ENCODE measurements around the gene ZNF32. TPM values are rescaled to one million over a fixed set of nuclear protein-coding genes. Genes with fewer than 3 reads are reported as not detected.
A peak's percentile ranks its signal among the peaks of the same experiment; 100 is the strongest.

Gene ZNF32
- total RNA-seq, 6 experiments from 2014 or later = 10.9 to 20.4 (median 15.3) TPM

DNA sequence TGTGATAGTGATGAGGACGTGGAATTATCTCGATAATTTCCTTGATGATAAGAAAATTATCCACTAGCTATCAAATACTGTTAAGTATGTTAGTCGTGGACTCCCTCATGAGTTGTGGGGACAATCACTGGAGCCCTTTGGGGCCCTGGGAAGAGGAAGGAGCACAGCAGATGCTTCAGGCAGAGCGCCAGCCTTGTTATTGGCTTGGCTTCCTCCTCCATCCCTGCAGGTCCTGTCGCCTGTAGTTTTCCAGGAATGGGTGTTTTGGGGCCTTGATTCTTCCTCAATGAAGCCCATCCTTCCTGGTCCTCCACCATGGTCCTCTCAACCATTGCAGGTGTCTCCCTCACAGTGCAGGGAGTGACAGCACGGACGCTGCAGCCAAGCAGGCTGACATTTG, 32.5 kb upstream of the ZNF32 start:
- Histone ChIP-seq H3K4me1 (peaks cover 0 to 17% (median 0%) of the 10 kb centered on the region in 4 donors), H3K27me3 (no peaks in the 10 kb centered on the region), H3K27ac (no peak overlapping the region), H3K4me3 (no peak overlapping the region), H3K9me3 (no peaks in the 10 kb centered on the region), H3K36me3 (no peaks in the 10 kb centered on the region)
- intact Hi-C loops (cut with DNase I) = loop anchor here in 1 of 2 donors (10.0 kb wide), 1 partner anchor 364 kb away; no protein-coding TSS in a partner anchor
- no peak for DNase-seq
- ATAC-seq = no peak
- WGBS (ENCODE audit: insufficient coverage, low coverage, low lambda C conversion rate, missing lambda C conversion rate) = 35% methylated on average over 5 of the region's 7 CpGs
- TF ChIP-seq, protein P1, sequence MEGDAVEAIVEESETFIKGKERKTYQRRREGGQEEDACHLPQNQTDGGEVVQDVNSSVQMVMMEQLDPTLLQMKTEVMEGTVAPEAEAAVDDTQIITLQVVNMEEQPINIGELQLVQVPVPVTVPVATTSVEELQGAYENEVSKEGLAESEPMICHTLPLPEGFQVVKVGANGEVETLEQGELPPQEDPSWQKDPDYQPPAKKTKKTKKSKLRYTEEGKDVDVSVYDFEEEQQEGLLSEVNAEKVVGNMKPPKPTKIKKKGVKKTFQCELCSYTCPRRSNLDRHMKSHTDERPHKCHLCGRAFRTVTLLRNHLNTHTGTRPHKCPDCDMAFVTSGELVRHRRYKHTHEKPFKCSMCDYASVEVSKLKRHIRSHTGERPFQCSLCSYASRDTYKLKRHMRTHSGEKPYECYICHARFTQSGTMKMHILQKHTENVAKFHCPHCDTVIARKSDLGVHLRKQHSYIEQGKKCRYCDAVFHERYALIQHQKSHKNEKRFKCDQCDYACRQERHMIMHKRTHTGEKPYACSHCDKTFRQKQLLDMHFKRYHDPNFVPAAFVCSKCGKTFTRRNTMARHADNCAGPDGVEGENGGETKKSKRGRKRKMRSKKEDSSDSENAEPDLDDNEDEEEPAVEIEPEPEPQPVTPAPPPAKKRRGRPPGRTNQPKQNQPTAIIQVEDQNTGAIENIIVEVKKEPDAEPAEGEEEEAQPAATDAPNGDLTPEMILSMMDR (IDR thresholded peaks at IDR 0.05) = no peak
- no peak for TF ChIP-seq POLR2A (IDR thresholded peaks at IDR 0.05)

DNA sequence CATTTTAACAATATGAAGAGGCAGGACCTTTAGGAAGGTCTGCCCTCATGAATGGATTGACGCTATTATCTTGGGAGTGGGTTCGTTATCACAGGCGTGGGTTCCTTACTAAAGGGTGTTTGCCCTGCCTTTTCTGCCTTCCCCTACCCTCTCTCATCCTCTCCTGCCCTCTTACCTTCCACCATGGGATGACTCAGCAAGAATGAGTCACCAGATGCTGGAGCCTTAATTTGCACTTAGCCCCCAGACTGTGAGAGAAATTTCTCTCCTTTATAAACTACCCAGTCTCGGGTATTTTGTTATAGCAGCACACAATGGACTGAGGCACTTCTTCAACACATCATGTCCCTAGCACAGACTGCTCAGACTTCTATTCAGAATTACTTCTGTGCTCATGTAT, 31.4 kb upstream of the ZNF32 start:
- WGBS (ENCODE audit: insufficient coverage, low coverage, low lambda C conversion rate, missing lambda C conversion rate) = 42% methylated on average over 2 of the region's 4 CpGs
- Histone ChIP-seq H3K27ac (no peak overlapping the region), H3K36me3 (no peaks in the 10 kb centered on the region), H3K9me3 (no peaks in the 10 kb centered on the region), H3K4me1 (peaks cover 0 to 5% (median 0%) of the 10 kb centered on the region in 4 donors), H3K27me3 (no peaks in the 10 kb centered on the region), H3K4me3 (no peak overlapping the region)
- no peak for DNase-seq
- peak in 1 of 4 donors; percentile 57 for ATAC-seq
- intact Hi-C loops (cut with DNase I) = loop anchor here in 1 of 2 donors (10.0 kb wide), 1 partner anchor 365 kb away; no protein-coding TSS in a partner anchor
- no peak for TF ChIP-seq POLR2A (IDR thresholded peaks at IDR 0.05)
- TF ChIP-seq, protein P1 (IDR thresholded peaks at IDR 0.05) = no peak

DNA sequence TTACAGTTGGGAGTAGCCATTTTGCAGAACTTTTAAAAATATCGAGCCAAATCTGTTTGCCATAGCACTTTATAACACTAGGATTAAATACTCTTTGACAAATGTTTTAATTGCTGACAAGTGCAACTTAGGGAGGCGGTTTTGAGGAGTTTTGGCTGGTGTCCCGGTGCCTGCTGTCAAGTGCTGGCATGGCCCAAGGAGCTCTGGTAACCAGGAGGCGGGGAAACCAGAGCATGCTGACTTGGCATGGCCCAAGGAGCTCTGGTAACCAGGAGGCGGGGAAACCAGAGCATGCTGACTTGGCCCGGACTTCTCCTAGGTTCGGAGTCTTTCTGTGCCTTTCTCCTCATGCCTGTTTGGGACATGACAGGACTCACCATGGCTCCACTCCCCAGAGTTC, 30.8 kb upstream of the ZNF32 start:
- H3K27ac ChIP-seq = no peak overlapping the region

DNA sequence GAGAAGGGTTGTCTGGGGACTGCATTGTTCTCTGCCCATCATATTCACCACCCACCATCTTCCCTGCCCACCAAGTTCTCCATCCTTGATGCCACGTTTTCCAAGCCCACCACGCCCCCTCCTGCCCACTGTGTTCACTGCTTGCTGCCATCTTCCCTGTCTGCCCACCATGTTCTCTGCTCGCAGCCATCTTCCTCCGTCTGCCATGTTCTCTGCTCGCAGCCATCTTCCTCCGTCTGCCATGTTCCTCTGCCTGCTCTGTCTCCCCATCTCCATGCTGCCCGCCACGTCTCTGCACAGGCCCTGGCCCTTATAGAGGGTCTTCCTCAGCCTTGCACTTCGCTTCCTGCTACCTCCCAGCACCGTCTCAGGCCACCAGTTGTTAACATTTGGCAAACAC, 30.0 kb upstream of the ZNF32 start:
- H3K9me3 ChIP-seq = no peaks in the 10 kb centered on the region
- H3K36me3 ChIP-seq = no peaks in the 10 kb centered on the region
- 82% methylated on average over 10 of the region's 10 CpGs for WGBS (ENCODE audit: insufficient coverage, low coverage, low lambda C conversion rate, missing lambda C conversion rate)
- no peaks in the 10 kb centered on the region for H3K27me3 ChIP-seq
- no peak overlapping the region for H3K27ac ChIP-seq
- DNase-seq = no peak
- TF ChIP-seq, protein P1 (IDR thresholded peaks at IDR 0.05) = no peak
- TF ChIP-seq POLR2A (IDR thresholded peaks at IDR 0.05) = no peak
- intact Hi-C loops (cut with DNase I) = loop anchor here in 1 of 2 donors (10.0 kb wide), 2 partner anchors 706 to 1186 kb away; partner anchors contain the start of gene CXCL12
- H3K4me3 ChIP-seq = no peak overlapping the region
- no peak for ATAC-seq
- no peaks in the 10 kb centered on the region for H3K4me1 ChIP-seq

More for the DNA sequence above, 30.8 kb upstream of the ZNF32 start:
- Histone ChIP-seq H3K27me3 (no peaks in the 10 kb centered on the region), H3K9me3 (no peaks in the 10 kb centered on the region), H3K36me3 (no peaks in the 10 kb centered on the region), H3K4me3 (no peak overlapping the region), H3K4me1 (peaks cover 0 to under 1% (median 0%) of the 10 kb centered on the region in 4 donors)
- 31% methylated on average over 3 of the region's 7 CpGs for WGBS (ENCODE audit: insufficient coverage, low coverage, low lambda C conversion rate, missing lambda C conversion rate)
- DNase-seq = peak in 1 of 3 donors; percentile 78
- intact Hi-C loops (cut with DNase I) = loop anchor here in 1 of 2 donors (10.0 kb wide), 2 partner anchors 705 to 1185 kb away; partner anchors contain the start of gene CXCL12
- no peak for TF ChIP-seq POLR2A (IDR thresholded peaks at IDR 0.05)
- TF ChIP-seq, protein P1 (IDR thresholded peaks at IDR 0.05) = no peak
- peak in 3 of 4 donors; percentile 29 to 70 (median 51) for ATAC-seq
